Stomach (tissue), 4 donors: ENCODE results near the gene HTR2A.

Experiments
- EP300 ChIP-seq: sonication (generic); formaldehyde crosslinking; IDR thresholded peaks from one replicate; pipeline ENCODE4 v1.6.1; 2017; ENCODE audit warnings: antibody characterized with exemption
- POLR2A ChIP-seq, 4 donors: fragments of 450-650 bp; IDR thresholded peaks; one replicate each; pipeline ENCODE4 v1.6.1; 2016; ENCODE audit warnings: antibody characterized with exemption in 4 of 4, control low read depth in 2 of 4, mild to moderate bottlenecking in 1 of 4, moderate library complexity in 1 of 4
- POLR2AphosphoS5 ChIP-seq, 3 donors: sonication (generic); formaldehyde crosslinking; IDR thresholded peaks; one replicate each; pipeline ENCODE4 v1.6.1; 2016; ENCODE audit warnings: antibody characterized with exemption in 3 of 3
- TF ChIP-seq, protein P1 (sequence below), 7 experiments: fragments of 450-650 bp in 4 of 7; fragments of 200-600 bp in 3 of 7; sonication (generic) in 3 of 7; IDR thresholded peaks; one replicate each; pipeline ENCODE4 v1.5.1; 2016 to 2019; ENCODE audit warnings: antibody characterized with exemption in 7 of 7, control low read depth in 2 of 7, mild to moderate bottlenecking in 1 of 7

GRCh38 chr13:46868091-46868490 lies 28.8 kb downstream of the HTR2A start:
- TF ChIP-seq, protein P1, sequence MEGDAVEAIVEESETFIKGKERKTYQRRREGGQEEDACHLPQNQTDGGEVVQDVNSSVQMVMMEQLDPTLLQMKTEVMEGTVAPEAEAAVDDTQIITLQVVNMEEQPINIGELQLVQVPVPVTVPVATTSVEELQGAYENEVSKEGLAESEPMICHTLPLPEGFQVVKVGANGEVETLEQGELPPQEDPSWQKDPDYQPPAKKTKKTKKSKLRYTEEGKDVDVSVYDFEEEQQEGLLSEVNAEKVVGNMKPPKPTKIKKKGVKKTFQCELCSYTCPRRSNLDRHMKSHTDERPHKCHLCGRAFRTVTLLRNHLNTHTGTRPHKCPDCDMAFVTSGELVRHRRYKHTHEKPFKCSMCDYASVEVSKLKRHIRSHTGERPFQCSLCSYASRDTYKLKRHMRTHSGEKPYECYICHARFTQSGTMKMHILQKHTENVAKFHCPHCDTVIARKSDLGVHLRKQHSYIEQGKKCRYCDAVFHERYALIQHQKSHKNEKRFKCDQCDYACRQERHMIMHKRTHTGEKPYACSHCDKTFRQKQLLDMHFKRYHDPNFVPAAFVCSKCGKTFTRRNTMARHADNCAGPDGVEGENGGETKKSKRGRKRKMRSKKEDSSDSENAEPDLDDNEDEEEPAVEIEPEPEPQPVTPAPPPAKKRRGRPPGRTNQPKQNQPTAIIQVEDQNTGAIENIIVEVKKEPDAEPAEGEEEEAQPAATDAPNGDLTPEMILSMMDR (IDR thresholded peaks at IDR 0.05): no peak
- TF ChIP-seq POLR2AphosphoS5 (IDR thresholded peaks at IDR 0.05) (no peak), POLR2A (IDR thresholded peaks at IDR 0.05) (no peak), EP300 (no peak)
